GM12874 (cell line): Measurements from ENCODE around the gene MPPED1.

Experiments used
- CTCF ChIP-seq: IDR thresholded peaks from 2 replicates; pipeline ENCODE4 v1.5.1; 2011; ENCODE audit warnings: low read depth, mild to moderate bottlenecking, control low read depth, low read length, moderate library complexity; ENCODE audit not compliant: insufficient read depth

The MPPED1 gene

GRCh38 chr22:43533656-43534428 is 122.0 kb downstream of the MPPED1 start:
- no peak for TF ChIP-seq CTCF

- no peak for TF ChIP-seq CTCF
These were observed 123.1 kb downstream of the MPPED1 start for GRCh38 chr22:43534916-43535315.

GRCh38 chr22:43535336-43535735 is 123.5 kb downstream of the MPPED1 start:
- TF ChIP-seq CTCF = no peak

GRCh38 chr22:43535741-43536140 is 123.9 kb downstream of the MPPED1 start:
- TF ChIP-seq CTCF = no peak

- 0 out of 2 replicates have a peak, but pooled peaks have one; percentile 34 for TF ChIP-seq CTCF
These were observed 125.3 kb downstream of the MPPED1 start for GRCh38 chr22:43537019-43537585.

GRCh38 chr22:43539572-43540528 is 128.0 kb downstream of the MPPED1 start:
- TF ChIP-seq CTCF = no peak

GRCh38 chr22:43540529-43540923 is 128.7 kb downstream of the MPPED1 start:
- TF ChIP-seq CTCF = no peak
